Transverse colon (tissue), 4 donors: ENCODE results near the gene GAS2. TPM values are rescaled to one million over a fixed set of nuclear protein-coding genes. Genes with fewer than 3 reads are reported as not detected.

Experiments used
- DNase-seq: peaks from one replicate; pipeline ENCODE4 v3.0.0-alpha.2; 2019
- H3K27ac ChIP-seq, 4 donors: fragments of 200-600 bp; sonication (generic); 2 replicates each; pipeline ENCODE4 v1.5.1; 2016 to 2018; ENCODE audit warnings: inconsistent platforms in 4 of 4
- H3K27me3 ChIP-seq: fragments of 200-600 bp; sonication (generic); 2 replicates; pipeline ENCODE4 v1.5.1; 2017; ENCODE audit warnings: inconsistent platforms
- H3K36me3 ChIP-seq, 4 donors: fragments of 200-600 bp; sonication (generic); 2 replicates each; pipeline ENCODE4 v1.5.1; 2017 to 2019; ENCODE audit warnings: inconsistent platforms in 4 of 4
- H3K4me1 ChIP-seq, 4 donors: fragments of 200-600 bp; sonication (generic); 2 replicates each; pipeline ENCODE4 v1.5.1; 2017 to 2020; ENCODE audit warnings: inconsistent platforms in 4 of 4
- H3K4me3 ChIP-seq, 4 donors: fragments of 200-600 bp; sonication (generic); 1 replicate in 1 of 4; 2 replicates in 3 of 4; pipeline versions ENCODE4 v1.5.1 to v1.6.1; 2017 to 2019; ENCODE audit warnings: inconsistent platforms in 4 of 4
- H3K9me3 ChIP-seq, 2 donors: fragments of 200-600 bp; sonication (generic); 2 replicates each; pipeline ENCODE4 v1.5.1; 2017 to 2019; ENCODE audit warnings: inconsistent platforms in 2 of 2
- CTCF ChIP-seq, 5 experiments: fragments of 200-600 bp in 3 of 5; fragments of 450-650 bp in 2 of 5; sonication (generic) in 3 of 5; IDR thresholded peaks; 1 replicate in 2 of 5; 2 replicates in 3 of 5; pipeline ENCODE4 v1.5.1; 2016 to 2017; ENCODE audit warnings: antibody characterized with exemption in 5 of 5, inconsistent platforms in 3 of 5, mild to moderate bottlenecking in 2 of 5, moderate library complexity in 1 of 5
- EP300 ChIP-seq: sonication (generic); formaldehyde crosslinking; IDR thresholded peaks from one replicate; pipeline ENCODE4 v1.6.1; 2017; ENCODE audit warnings: antibody characterized with exemption, low read depth
- POLR2A ChIP-seq: fragments of 450-650 bp; IDR thresholded peaks from one replicate; pipeline ENCODE4 v1.6.1; 2016; ENCODE audit warnings: antibody characterized with exemption, mild to moderate bottlenecking, moderate library complexity
- POLR2AphosphoS5 ChIP-seq, 3 donors: sonication (generic); formaldehyde crosslinking; IDR thresholded peaks; one replicate each; pipeline ENCODE4 v1.6.1; 2016; ENCODE audit warnings: antibody characterized with exemption in 3 of 3
- WGBS, 2 donors: methylation state at CpG; one replicate each; pipeline ENCODE4 v1.1.5; 2018; ENCODE audit warnings: low coverage in 1 of 2; 5-methylcytosine and 5-hydroxymethylcytosine counted together
- in situ Hi-C, 4 donors: fragments of 200-750 bp; cut with MboI; loops; one replicate each; pipeline versions ENCODE4 v1.15.0 to v1.15.1; 2017; ENCODE audit warnings: low sequenced_read_pairs in 3 of 4, low pct_ligation_motif_present in 1 of 4, low pct_unique_long_range_greater_than_20kb in 1 of 4
- intact Hi-C: fragments of 100-400 bp; cut with DNase I; formaldehyde crosslinking; loops from one replicate; pipeline ENCODE4 v1.15.1; 2023; ENCODE audit warnings: low total_unique reads
- total RNA-seq, 4 donors: library from RNA; depleted of rRNA; stranded (reverse); fragments of >200 nt; gene quantifications; one replicate each; pipeline ENCODE4 v1.1.0, GENCODE V29; 2016

The GAS2 gene
- total RNA-seq, 4 donors from 2014 or later: 2.2 to 8.3 (median 4.2) TPM; not detected in 1

DNA sequence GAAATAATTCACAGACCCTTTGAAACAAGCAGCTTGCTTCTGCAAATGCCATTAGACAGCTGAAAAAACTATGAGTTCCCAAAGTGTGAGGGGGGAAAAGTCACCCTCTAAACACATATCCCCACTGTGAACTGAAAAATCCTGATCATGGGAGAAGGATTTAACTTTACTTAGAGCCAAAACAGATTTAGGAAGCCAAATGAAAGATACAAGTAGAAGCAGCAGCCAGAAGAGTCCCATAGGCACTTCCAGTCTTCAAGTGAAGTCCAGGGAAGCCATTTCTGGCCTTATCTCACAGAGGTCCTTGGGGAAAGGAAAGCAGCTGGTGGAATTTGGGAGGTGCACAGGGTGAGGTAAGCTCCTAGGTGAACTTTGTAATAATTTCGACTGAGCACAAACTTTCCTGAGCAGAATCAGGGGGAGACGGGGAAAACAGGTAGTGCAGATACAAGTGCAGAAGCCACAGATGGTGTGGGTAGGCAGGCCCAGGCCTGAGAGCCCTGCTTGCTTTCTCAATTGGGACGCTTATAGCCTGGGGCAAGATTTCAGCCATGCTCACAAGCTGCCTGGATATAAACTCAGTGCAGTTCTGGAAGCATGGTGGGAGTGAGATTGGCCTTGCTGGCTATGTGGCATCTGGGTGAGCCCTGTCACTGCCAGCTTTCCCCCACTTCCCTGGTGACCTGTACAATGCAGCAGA is 44.8 kb downstream of the GAS2 start:
- no peak for DNase-seq
- Histone ChIP-seq H3K27me3 (no peaks in the 10 kb centered on the region), H3K4me3 (no peak overlapping the region), H3K9me3 (no peaks in the 10 kb centered on the region), H3K27ac (no peak overlapping the region), H3K4me1 (peaks cover 0 to 7% (median 1%) of the 10 kb centered on the region in 4 donors), H3K36me3 (no peaks in the 10 kb centered on the region)
- in situ Hi-C loops: no loop called here
- 0 to 68% methylated on average over 1 to 3 of the region's 3 CpGs for WGBS, 2 donors
- TF ChIP-seq EP300 (no peak), POLR2AphosphoS5 (IDR thresholded peaks at IDR 0.05) (no peak), POLR2A (no peak), CTCF (IDR thresholded peaks at IDR 0.05) (no peak)
- intact Hi-C loops: loop anchor here (5.0 kb wide), 1 partner anchor 346 kb away; no protein-coding TSS in a partner anchor

DNA sequence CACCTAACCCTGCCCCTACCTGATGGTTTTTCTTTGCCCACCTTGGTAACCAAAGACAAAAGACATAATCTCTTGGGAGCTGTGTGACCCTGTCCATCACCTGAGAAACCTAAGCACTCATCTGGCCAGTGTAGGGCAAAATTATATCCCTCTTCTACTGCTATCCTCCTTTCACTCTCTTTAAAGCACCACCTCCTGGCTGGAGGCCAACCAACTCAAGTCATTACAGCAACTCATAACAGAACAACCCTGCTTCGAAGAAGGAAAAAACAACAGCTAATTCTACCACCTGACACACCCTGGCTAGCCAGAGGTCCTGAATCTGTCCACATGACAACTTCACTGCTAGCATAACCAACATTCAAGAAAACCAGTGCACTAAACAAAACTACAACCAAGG is 45.5 kb downstream of the GAS2 start:
- peak; percentile 45 for DNase-seq
- Histone ChIP-seq H3K27me3 (no peaks in the 10 kb centered on the region), H3K36me3 (no peaks in the 10 kb centered on the region), H3K4me3 (no peak overlapping the region), H3K4me1 (peaks cover 0 to 7% (median 1%) of the 10 kb centered on the region in 4 donors), H3K9me3 (no peaks in the 10 kb centered on the region), H3K27ac (no peak overlapping the region)
- in situ Hi-C loops (no loop called here), intact Hi-C loops (loop anchor here (5.0 kb wide), 1 partner anchor 345 kb away; no protein-coding TSS in a partner anchor)
- TF ChIP-seq EP300 (no peak), POLR2A (no peak), CTCF (IDR thresholded peaks at IDR 0.05) (no peak), POLR2AphosphoS5 (IDR thresholded peaks at IDR 0.05) (no peak)
- 15 to 29% methylated on average over 1 of the region's 1 CpG for WGBS, 2 donors

DNA sequence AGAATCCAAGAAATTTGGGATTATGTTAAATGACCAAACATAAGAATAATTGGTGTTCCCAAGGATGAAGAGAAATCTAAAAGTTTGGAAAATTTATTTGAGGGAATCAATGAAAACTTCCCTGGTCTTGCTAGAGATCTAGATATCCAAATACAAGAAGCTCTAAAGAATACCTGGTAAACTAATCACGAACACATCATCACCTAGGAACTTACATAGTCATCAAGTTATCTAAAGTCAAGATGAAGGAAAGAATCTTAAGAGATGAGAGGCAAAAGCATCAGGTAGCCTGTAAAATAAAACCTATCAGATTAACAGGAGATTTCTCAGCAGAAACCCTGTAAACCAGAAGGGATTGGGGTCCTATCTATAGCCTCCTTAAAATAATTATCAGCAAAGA is 46.9 kb downstream of the GAS2 start:
- TF ChIP-seq POLR2AphosphoS5 (IDR thresholded peaks at IDR 0.05) (no peak), POLR2A (no peak), EP300 (no peak), CTCF (IDR thresholded peaks at IDR 0.05) (no peak)
- Histone ChIP-seq H3K36me3 (no peaks in the 10 kb centered on the region), H3K4me3 (no peak overlapping the region), H3K4me1 (peaks cover 0 to 7% (median 1%) of the 10 kb centered on the region in 4 donors), H3K9me3 (no peaks in the 10 kb centered on the region), H3K27me3 (no peaks in the 10 kb centered on the region), H3K27ac (no peak overlapping the region)
- 82 to 100% methylated on average over 1 of the region's 1 CpG for WGBS, 2 donors
- in situ Hi-C loops: no loop called here
- intact Hi-C loops: loop anchor here (5.0 kb wide), 1 partner anchor 344 kb away; no protein-coding TSS in a partner anchor
- no peak for DNase-seq

DNA sequence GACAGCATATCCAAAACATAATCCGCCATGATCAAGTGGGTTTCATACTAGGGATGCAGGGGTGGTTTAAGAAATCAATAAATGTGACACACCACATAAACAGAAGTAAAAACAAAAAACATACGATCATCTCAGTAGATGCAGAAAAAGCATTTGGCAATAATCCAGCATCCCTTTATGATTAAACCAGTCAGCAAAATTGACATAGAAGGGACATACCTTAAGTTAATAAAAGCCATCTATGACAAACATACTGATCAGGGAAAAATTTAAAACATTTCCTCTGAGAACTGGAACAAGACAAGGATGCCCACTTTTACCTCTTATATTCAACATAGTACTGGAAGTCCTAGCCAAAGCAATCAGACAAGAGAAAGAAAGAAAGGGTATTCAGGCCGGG is 49.6 kb downstream of the GAS2 start:
- TF ChIP-seq POLR2A (no peak), EP300 (no peak), CTCF (IDR thresholded peaks at IDR 0.05) (no peak), POLR2AphosphoS5 (IDR thresholded peaks at IDR 0.05) (no peak)
- in situ Hi-C loops (no loop called here), intact Hi-C loops (no loop called here)
- no peak for DNase-seq
- no peak overlapping the region for H3K27ac ChIP-seq
- WGBS, 2 donors: 84 to 90% methylated on average over 3 of the region's 3 CpGs
- H3K9me3 ChIP-seq: no peaks in the 10 kb centered on the region
- no peak overlapping the region for H3K4me3 ChIP-seq
- no peaks in the 10 kb centered on the region for H3K36me3 ChIP-seq
- peaks cover 0 to 7% (median 1%) of the 10 kb centered on the region in 4 donors for H3K4me1 ChIP-seq
- H3K27me3 ChIP-seq: no peaks in the 10 kb centered on the region
